Measurements from ENCODE around the gene MRPL54.

- no peak for TF ChIP-seq EZH2 (IDR thresholded peaks at IDR 0.05; ENCODE audit: borderline replicate concordance, low read length)
- TF ChIP-seq, protein P1, sequence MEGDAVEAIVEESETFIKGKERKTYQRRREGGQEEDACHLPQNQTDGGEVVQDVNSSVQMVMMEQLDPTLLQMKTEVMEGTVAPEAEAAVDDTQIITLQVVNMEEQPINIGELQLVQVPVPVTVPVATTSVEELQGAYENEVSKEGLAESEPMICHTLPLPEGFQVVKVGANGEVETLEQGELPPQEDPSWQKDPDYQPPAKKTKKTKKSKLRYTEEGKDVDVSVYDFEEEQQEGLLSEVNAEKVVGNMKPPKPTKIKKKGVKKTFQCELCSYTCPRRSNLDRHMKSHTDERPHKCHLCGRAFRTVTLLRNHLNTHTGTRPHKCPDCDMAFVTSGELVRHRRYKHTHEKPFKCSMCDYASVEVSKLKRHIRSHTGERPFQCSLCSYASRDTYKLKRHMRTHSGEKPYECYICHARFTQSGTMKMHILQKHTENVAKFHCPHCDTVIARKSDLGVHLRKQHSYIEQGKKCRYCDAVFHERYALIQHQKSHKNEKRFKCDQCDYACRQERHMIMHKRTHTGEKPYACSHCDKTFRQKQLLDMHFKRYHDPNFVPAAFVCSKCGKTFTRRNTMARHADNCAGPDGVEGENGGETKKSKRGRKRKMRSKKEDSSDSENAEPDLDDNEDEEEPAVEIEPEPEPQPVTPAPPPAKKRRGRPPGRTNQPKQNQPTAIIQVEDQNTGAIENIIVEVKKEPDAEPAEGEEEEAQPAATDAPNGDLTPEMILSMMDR (conservative IDR thresholded peaks at IDR 0.05 in 1 of 2, IDR thresholded peaks at IDR 0.05 in 1 of 2; ENCODE audit: extremely low read depth in 1 of 2, insufficient read depth in 1 of 2, low read depth in 1 of 2, low read length in 2 of 2), result no peak
These were observed 33.9 kb downstream of the MRPL54 start for GRCh38 chr19:3796358-3796757.

Data from mammary epithelial cell (primary cell).